Measurements from ENCODE around the gene TSBP1.
"Not testable (repeated sequence)": the region's sequence is repeated elsewhere in the genome, so short reads cannot be mapped to it uniquely, and the experiment has no call there.

The TSBP1 gene

GRCh38 chr6:32375739-32376529 lies 4.2 kb upstream of the TSBP1 start:
- no peak for DNase-seq (ENCODE audit: low read depth)

GRCh38 chr6:32371229-32371628 lies 474 bp downstream of the TSBP1 start:
- DNase-seq (ENCODE audit: low read depth), result no peak

GRCh38 chr6:32370505-32370904 lies 1.2 kb downstream of the TSBP1 start:
- DNase-seq (ENCODE audit: low read depth), result no peak

GRCh38 chr6:32369660-32370059 lies 2.0 kb downstream of the TSBP1 start:
- no peak for DNase-seq (ENCODE audit: low read depth)

- DNase-seq (ENCODE audit: low read depth), result no peak
Measured at GRCh38 chr6:32367644-32368043, 4.1 kb downstream of the TSBP1 start.

GRCh38 chr6:32359225-32359624 lies 12.5 kb downstream of the TSBP1 start:
- DNase-seq (ENCODE audit: low read depth), result not testable (repeated sequence)

- not testable (repeated sequence) for DNase-seq (ENCODE audit: low read depth)
Measured at GRCh38 chr6:32358548-32358947, 13.2 kb downstream of the TSBP1 start.

- DNase-seq (ENCODE audit: low read depth), result no peak
Measured at GRCh38 chr6:32355018-32355417, 16.7 kb downstream of the TSBP1 start.

GRCh38 chr6:32353348-32353747 lies 18.4 kb downstream of the TSBP1 start:
- DNase-seq (ENCODE audit: low read depth), result no peak

GRCh38 chr6:32340242-32340641 lies 31.5 kb downstream of the TSBP1 start:
- no peak for DNase-seq (ENCODE audit: low read depth)

- DNase-seq (ENCODE audit: low read depth), result no peak
Measured at GRCh38 chr6:32337186-32337805, 34.4 kb downstream of the TSBP1 start.

GRCh38 chr6:32332433-32332832 lies 39.3 kb downstream of the TSBP1 start:
- DNase-seq (ENCODE audit: low read depth), result no peak

- DNase-seq (ENCODE audit: low read depth), result no peak
Measured at GRCh38 chr6:32329141-32329540, 42.6 kb downstream of the TSBP1 start.

GRCh38 chr6:32327103-32327502 lies 44.6 kb downstream of the TSBP1 start:
- DNase-seq (ENCODE audit: low read depth), result no peak

GRCh38 chr6:32318501-32318900 lies 53.2 kb downstream of the TSBP1 start:
- DNase-seq (ENCODE audit: low read depth), result no peak

GRCh38 chr6:32317541-32317940 lies 54.2 kb downstream of the TSBP1 start:
- no peak for DNase-seq (ENCODE audit: low read depth)

- DNase-seq (ENCODE audit: low read depth), result no peak
Measured at GRCh38 chr6:32313964-32314363, 57.7 kb downstream of the TSBP1 start.

GRCh38 chr6:32298632-32299336 lies 72.9 kb downstream of the TSBP1 start:
- no peak for DNase-seq (ENCODE audit: low read depth)

GRCh38 chr6:32294980-32295379 lies 76.7 kb downstream of the TSBP1 start:
- not testable (repeated sequence) for DNase-seq (ENCODE audit: low read depth)

- DNase-seq (ENCODE audit: low read depth), result no peak
Measured at GRCh38 chr6:32294566-32294965, 77.1 kb downstream of the TSBP1 start.

GRCh38 chr6:32293695-32294094 lies 78.0 kb downstream of the TSBP1 start:
- no peak for DNase-seq (ENCODE audit: low read depth)

- no peak for DNase-seq (ENCODE audit: low read depth)
Measured at GRCh38 chr6:32291543-32291942, 80.2 kb downstream of the TSBP1 start.

- no peak for DNase-seq (ENCODE audit: low read depth)
Measured at GRCh38 chr6:32290886-32291450, 80.7 kb downstream of the TSBP1 start.

Data from stimulated activated CD8-positive, alpha-beta memory T cell treated with anti-CD3 and anti-CD28 coated beads, Interleukin-4, amount 100 ng/mL, for 24 hours (primary cell).